H9 (cell line): ENCODE results near the gene TTC32. TPM values are rescaled to one million over a fixed set of nuclear protein-coding genes. Genes with fewer than 3 reads are reported as not detected.
A peak's percentile ranks its signal among the peaks of the same experiment; 100 is the strongest.

Experiments
- DNase-seq: peaks from one replicate; pipeline ENCODE4 v3.0.0-alpha.2; 2017
- H2AFZ ChIP-seq: one replicate; pipeline ENCODE4 v1.6.1; 2013; ENCODE audit warnings: mild to moderate bottlenecking, low read length, control low read depth, moderate library complexity
- H2AK5ac ChIP-seq: 2 replicates; pipeline ENCODE4 v1.6.1; 2013; ENCODE audit warnings: low read length, control low read depth, mixed read lengths; ENCODE audit not compliant: insufficient read length
- H2BK120ac ChIP-seq: one replicate; pipeline ENCODE4 v1.6.1; 2013; ENCODE audit warnings: low read depth, mild to moderate bottlenecking, low read length, control low read depth, inconsistent platforms; ENCODE audit not compliant: poor library complexity, severe bottlenecking
- H2BK12ac ChIP-seq: 2 replicates; pipeline ENCODE4 v1.6.1; 2013; ENCODE audit warnings: low read length, control low read depth, mixed read lengths, low read depth; ENCODE audit not compliant: insufficient read length
- H2BK15ac ChIP-seq: 2 replicates; pipeline ENCODE4 v1.6.1; 2013; ENCODE audit warnings: low read depth, low read length, control low read depth
- H2BK20ac ChIP-seq: one replicate; pipeline ENCODE4 v1.6.1; 2013; ENCODE audit warnings: low read depth, mild to moderate bottlenecking, low read length, control low read depth, inconsistent platforms; ENCODE audit not compliant: poor library complexity, severe bottlenecking
- H2BK5ac ChIP-seq: 2 replicates; pipeline ENCODE4 v1.6.1; 2013; ENCODE audit warnings: low read length, control low read depth, mixed read lengths; ENCODE audit not compliant: insufficient read length
- H3K14ac ChIP-seq: 2 replicates; pipeline ENCODE4 v1.6.1; 2013; ENCODE audit warnings: low read length, control low read depth; ENCODE audit not compliant: insufficient read depth
- H3K18ac ChIP-seq: 2 replicates; pipeline ENCODE4 v1.6.1; 2013; ENCODE audit warnings: low read depth, mild to moderate bottlenecking, mixed read lengths, low read length, control low read depth; ENCODE audit not compliant: insufficient read length
- H3K23ac ChIP-seq: 2 replicates; pipeline ENCODE4 v1.6.1; 2013; ENCODE audit warnings: low read length, control low read depth, mixed read lengths, low read depth; ENCODE audit not compliant: insufficient read length
- H3K23me2 ChIP-seq: 2 replicates; pipeline ENCODE4 v1.6.1; 2013; ENCODE audit warnings: low read depth, mild to moderate bottlenecking, mixed read lengths, low read length, control low read depth; ENCODE audit not compliant: insufficient read length, poor library complexity, severe bottlenecking
- H3K27ac ChIP-seq: 2 replicates; pipeline ENCODE4 v1.5.1; 2013; ENCODE audit warnings: low read length, control low read depth, mixed read lengths, low read depth; ENCODE audit not compliant: insufficient read length
- H3K27me3 ChIP-seq: 2 replicates; pipeline ENCODE4 v1.6.1; 2013; ENCODE audit warnings: low read length, control low read depth, inconsistent platforms; ENCODE audit not compliant: insufficient read depth
- H3K4ac ChIP-seq: 2 replicates; pipeline ENCODE4 v1.6.1; 2013; ENCODE audit warnings: low read depth, mild to moderate bottlenecking, control low read depth, inconsistent platforms, low read length, moderate library complexity
- H3K4me1 ChIP-seq: 2 replicates; pipeline ENCODE4 v1.6.1; 2013; ENCODE audit warnings: low read length, control low read depth, inconsistent platforms; ENCODE audit not compliant: insufficient read depth
- H3K4me2 ChIP-seq: 2 replicates; pipeline ENCODE4 v1.6.1; 2013; ENCODE audit warnings: low read length, control low read depth, mixed read lengths; ENCODE audit not compliant: insufficient read length, insufficient read depth
- H3K56ac ChIP-seq: 2 replicates; pipeline ENCODE4 v1.6.1; 2013; ENCODE audit warnings: low read depth, mild to moderate bottlenecking, mixed read lengths, low read length, control low read depth; ENCODE audit not compliant: insufficient read length
- H3K79me1 ChIP-seq: 2 replicates; pipeline ENCODE4 v1.6.1; 2013; ENCODE audit warnings: low read depth, mild to moderate bottlenecking, moderate library complexity, low read length, control low read depth, inconsistent platforms; ENCODE audit not compliant: insufficient read depth, poor library complexity, severe bottlenecking
- H3K79me2 ChIP-seq: 2 replicates; pipeline ENCODE4 v1.6.1; 2013; ENCODE audit warnings: low read length, control low read depth, inconsistent platforms; ENCODE audit not compliant: insufficient read depth
- H3K9ac ChIP-seq: 2 replicates; pipeline ENCODE4 v1.6.1; 2013; ENCODE audit warnings: low read length, control low read depth, mixed read lengths; ENCODE audit not compliant: insufficient read length; ENCODE audit errors: extremely low read depth
- H3K9me3 ChIP-seq: one replicate; pipeline ENCODE4 v1.6.1; 2013; ENCODE audit warnings: low read depth, low read length, inconsistent platforms; ENCODE audit not compliant: control insufficient read depth
- H3T11ph ChIP-seq: one replicate; pipeline ENCODE4 v1.6.1; 2013; ENCODE audit warnings: mild to moderate bottlenecking, low read length, control low read depth, inconsistent platforms
- H4K20me1 ChIP-seq: one replicate; pipeline ENCODE4 v1.6.1; 2013; ENCODE audit not compliant: control insufficient read depth, insufficient read length, insufficient read depth
- H4K5ac ChIP-seq: 2 replicates; pipeline ENCODE4 v1.6.1; 2013; ENCODE audit warnings: low read depth, mild to moderate bottlenecking, mixed read lengths, low read length, control low read depth; ENCODE audit not compliant: insufficient read length
- H4K8ac ChIP-seq: replicated peaks from 2 replicates; pipeline ENCODE4 v1.6.1; 2013; ENCODE audit warnings: low read length, control low read depth, mixed read lengths, low read depth; ENCODE audit not compliant: insufficient read length
- H4K91ac ChIP-seq: 2 replicates; pipeline ENCODE4 v1.6.1; 2013; ENCODE audit warnings: low read depth, mild to moderate bottlenecking, moderate library complexity, mixed read lengths, low read length, control low read depth; ENCODE audit not compliant: insufficient read length
- H3K27ac Mint-ChIP-seq, 3 experiments: 2 replicates in 2 of 3; 3 replicates in 1 of 3; pipeline ENCODE4 v1.8.0; 2020 to 2021; ENCODE audit warnings: mixed read lengths in 3 of 3, mild to moderate bottlenecking in 1 of 3, moderate library complexity in 1 of 3
- H3K27me3 Mint-ChIP-seq: 2 replicates; pipeline ENCODE4 v1.8.0; 2021; ENCODE audit warnings: low read depth, mild to moderate bottlenecking, moderate library complexity, mixed read lengths
- H3K36me3 Mint-ChIP-seq, 3 experiments: 2 replicates in 2 of 3; 3 replicates in 1 of 3; pipeline ENCODE4 v1.8.0; 2020 to 2021; ENCODE audit warnings: low read depth in 3 of 3, mixed read lengths in 3 of 3; ENCODE audit not compliant: insufficient read depth in 1 of 3
- H3K4me1 Mint-ChIP-seq, 2 experiments: 2 replicates each; pipeline ENCODE4 v1.8.0; 2020; ENCODE audit warnings: mixed read lengths in 2 of 2
- H3K4me3 Mint-ChIP-seq, 2 experiments: 2 replicates in 1 of 2; 3 replicates in 1 of 2; pipeline ENCODE4 v1.8.0; 2020 to 2021; ENCODE audit warnings: mild to moderate bottlenecking in 2 of 2, mixed read lengths in 2 of 2, moderate library complexity in 1 of 2
- H3K9me3 Mint-ChIP-seq, 2 experiments: 2 replicates in 1 of 2; 3 replicates in 1 of 2; pipeline ENCODE4 v1.8.0; 2020; ENCODE audit warnings: mild to moderate bottlenecking in 2 of 2, mixed read lengths in 2 of 2, moderate library complexity in 1 of 2
- CTCF ChIP-seq: fragments of 200-600 bp; sonication (generic); conservative IDR thresholded peaks from 3 replicates; pipeline ENCODE4 v1.8.0; 2021; ENCODE audit warnings: antibody characterized with exemption, mild to moderate bottlenecking
- WGBS: extraction: QIAGEN DNeasy Blood & Tissue Kit; methylation state at CpG from one replicate; pipeline ENCODE4 v1.1.7; 2013; ENCODE audit warnings: missing lambda C conversion rate, low lambda C conversion rate, mixed read lengths; ENCODE audit not compliant: insufficient read length; ENCODE audit errors: extremely low coverage; 5-methylcytosine and 5-hydroxymethylcytosine counted together
- total RNA-seq: library from RNA; stranded (reverse); gene quantifications from 2 replicates; pipeline ENCODE4 v1.2.1, GENCODE V29; 2021

TTC32 gene
- total RNA-seq, 1 experiment from 2014 or later, result 8.9 TPM

GRCh38 chr2:19916385-19916950 is 14.7 kb upstream of the TTC32 start:
- Histone ChIP-seq H3K79me2 (no peaks in the 10 kb centered on the region), H3K14ac (no peak overlapping the region), H3K79me1 (no peaks in the 10 kb centered on the region), H2BK12ac (no peak overlapping the region), H3K9me3 (no peaks in the 10 kb centered on the region), H2BK15ac (no peak overlapping the region), H3K56ac (no peak overlapping the region), H2AFZ (no peak overlapping the region), H4K20me1 (no peaks in the 10 kb centered on the region), H2BK20ac (no peak overlapping the region), H4K8ac (no peak overlapping the region), H3K4ac (no peak overlapping the region), H3K9ac (no peak overlapping the region), H3T11ph (no peak overlapping the region), H3K23ac (no peak overlapping the region), H3K4me2 (no peak overlapping the region), H4K91ac (no peak overlapping the region), H3K27ac (no peak overlapping the region), H2BK5ac (no peak overlapping the region), H3K27me3 (no peaks in the 10 kb centered on the region), H4K5ac (no peak overlapping the region), H2BK120ac (no peak overlapping the region), H3K4me1 (no peaks in the 10 kb centered on the region), H2AK5ac (no peak overlapping the region), H3K18ac (no peak overlapping the region), H3K23me2 (no peaks in the 10 kb centered on the region)
- peak; percentile 45 for DNase-seq
- Mint-ChIP-seq H3K36me3 (peaks cover 18 to 22% (median 21%) of the 10 kb centered on the region in 3 experiments), H3K4me1 (peaks cover 6 to 9% of the 10 kb centered on the region in 2 experiments), H3K27me3 (no peaks in the 10 kb centered on the region), H3K4me3 (no peak overlapping the region), H3K27ac (peak overlapping the region in 1 of 3 experiments; percentile 35; a peak in 1 of 7 replicates), H3K9me3 (no peaks in the 10 kb centered on the region)
- TF ChIP-seq CTCF, result no peak
- WGBS, result no CpG with 5 or more reads among the region's 6 CpGs
